Heart right ventricle (tissue), 16 donors: ENCODE data around the gene DENND4C. TPM values are rescaled to one million over a fixed set of nuclear protein-coding genes. Genes with fewer than 3 reads are reported as not detected.

ENCODE experiments used
- ATAC-seq, 8 donors: fragments of 200-7000 bp; cut with Tn5 transposase; one replicate each; pipeline ENCODE4 v1.9.1; 2020; ENCODE audit warnings: mild to moderate bottlenecking in 8 of 8, moderate library complexity in 8 of 8, moderate number of reproducible peaks in 1 of 8
- DNase-seq, 2 donors: peaks; one replicate each; pipeline ENCODE4 v3.0.0-alpha.2; 2020
- H3K27ac ChIP-seq, 10 donors: fragments of 200-600 bp; sonication (generic) in 2 of 10; one replicate each; pipeline versions ENCODE4 v1.5.0 to v1.8.0; 2020 to 2022; ENCODE audit warnings: mild to moderate bottlenecking in 3 of 10
- H3K27me3 ChIP-seq, 7 donors: fragments of 200-600 bp; one replicate each; pipeline ENCODE4 v1.8.0; 2021 to 2022; ENCODE audit warnings: mild to moderate bottlenecking in 2 of 7
- H3K36me3 ChIP-seq, 9 donors: fragments of 200-600 bp; sonication (generic) in 1 of 9; one replicate each; pipeline versions ENCODE4 v1.5.0 to v1.8.0; 2020 to 2022; ENCODE audit warnings: mild to moderate bottlenecking in 2 of 9
- H3K4me1 ChIP-seq, 9 donors: fragments of 200-600 bp; sonication (generic) in 1 of 9; one replicate each; pipeline versions ENCODE4 v1.5.0 to v1.8.0; 2020 to 2022; ENCODE audit warnings: mild to moderate bottlenecking in 4 of 9
- H3K4me3 ChIP-seq, 10 donors: fragments of 200-600 bp; sonication (generic) in 2 of 10; one replicate each; pipeline versions ENCODE4 v1.5.0 to v1.8.0; 2020 to 2022; ENCODE audit warnings: mild to moderate bottlenecking in 7 of 10, moderate library complexity in 2 of 10
- H3K9me3 ChIP-seq, 11 donors: fragments of 200-600 bp in 10 of 11; sonication (generic) in 2 of 11; one replicate each; pipeline versions ENCODE4 v1.5.0 to v1.8.0; 2013 to 2022; ENCODE audit warnings: mild to moderate bottlenecking in 2 of 11, control low read depth in 1 of 11, moderate library complexity in 1 of 11
- CTCF ChIP-seq, 9 donors: fragments of 200-600 bp; sonication (generic) in 2 of 9; IDR thresholded peaks; one replicate each; pipeline versions ENCODE4 v1.5.0 to v1.8.0; 2021 to 2022; ENCODE audit warnings: antibody characterized with exemption in 9 of 9, mild to moderate bottlenecking in 5 of 9, moderate library complexity in 1 of 9
- WGBS, 2 donors: extraction: QIAGEN DNeasy Blood & Tissue Kit; methylation state at CpG; one replicate each; pipeline ENCODE4 v1.1.7; 2013; ENCODE audit warnings: inconsistent platforms in 1 of 2; 5-methylcytosine and 5-hydroxymethylcytosine counted together
- intact Hi-C, 10 donors: fragments of 100-400 bp; cut with DNase I; formaldehyde crosslinking; loops; one replicate each; pipeline versions ENCODE4 v1.11.1 to v1.14.2; 2022
- polyA plus RNA-seq, 2 donors: library from polyadenylated mRNA; stranded (reverse); fragments of 200-250 nt; gene quantifications; one replicate each; pipeline ENCODE4 v1.2.3, GENCODE V29; 2013
- total RNA-seq, 10 donors: library from RNA; stranded (reverse); fragmentation: NEBNext Ultra II Directional in 3 of 10; extraction: Animal tissue kit (Norgen Biotek cat#: 25700) in 3 of 10; gene quantifications; one replicate each; pipeline versions ENCODE4 v1.2.1 to v1.2.4, GENCODE V29; 2021 to 2023
- donor health status: Arrhythmogenic right ventricular cardiomyopathy.
- donor health status: ischemic (EF 13 %, LVEDD 7.1; RV severe dilation, severe dysfunction).
- donor health status: healthy with polysubstance abuse.
- donor health status: DM: no; HTN: yes; CAD: no.
- donor health status: DM: no; HTN: no; CAD: no.
- donor health status: ischemic (EF 25% LVEDD 6.9; RV normal size, moderate dysfunction).
- donor health status: ischemic (EF 25% LVEDD 5.7; RV mildly dilated, moderate dysfunction).
- donor health status: healthy.
- donor health status: DM: yes; HTN: yes; CAD: no.
- donor health status: Ischemic cardiomyopathy.
- donor health status: ischemic (EF 35%, LVEDD 5.7; RV mildly dilated, moderate dysfunction).
- donor health status: nonischemic (EF 11% LVEDD 7.7; RV severe dilation, severe dysfunction).
- donor health status: DM: yes; HTN: yes; CAD: no.
- donor health status: PGD.
- donor health status: ischemic (EF 29% LVEDD 5.4; RV normal size, mild dysfunction).
- donor health status: nonischemic (EF 23%, LVEDD 6.1; RV moderate dilation, normal function).

The DENND4C gene
- total and polyA plus RNA-seq, 12 donors, result 5.4 to 28.3 (median 23.5) TPM

GRCh38 chr9:19408693-19409400 is 178.4 kb downstream of the DENND4C start, which contains the start of gene ACER2:
TSS of gene ACER2 (plus strand) at chr9:19409009. CDS start at chr9:19409085, 76 bp downstream.
- Histone ChIP-seq H3K4me3 (peak within 1 kb of the TSS; percentile 70 to 98 (median 92)), H3K27me3 (no peaks in the 10 kb centered on the region), H3K36me3 (peaks cover 0 to 11% (median 0%) of the 10 kb centered on the region in 9 donors), H3K4me1 (peaks cover 0 to 46% (median 22%) of the 10 kb centered on the region in 9 donors), H3K9me3 (peaks cover 0 to 2% (median 0%) of the 10 kb centered on the region in 11 donors), H3K27ac (peak within 1 kb of the TSS; percentile 82 to 96 (median 90))
- DNase-seq (peak; percentile 96 to 98), ATAC-seq (peak; percentile 97 to 100 (median 98))
- 0 to 1% methylated on average over 50 to 61 of the region's 61 CpGs for WGBS, 2 donors
- intact Hi-C loops, result loop anchor here in 4 of 10 donors (1.0 to 2.0 kb wide), 4 partner anchors 22 to 48 kb away; partner anchors contain the start of gene RPS6 (in 4 of the 4)
- peak in 4 of 9 donors; percentile 7 to 23 (median 20) for TF ChIP-seq CTCF (IDR thresholded peaks at IDR 0.05)

GRCh38 chr9:19409401-19410194 is 179.1 kb downstream of the DENND4C start:
- peak; percentile 47 to 73 for DNase-seq
- Histone ChIP-seq H3K9me3 (no peaks in the 10 kb centered on the region), H3K4me3 (peak overlapping the region; percentile 70 to 98 (median 92)), H3K27ac (peak overlapping the region; percentile 82 to 96 (median 90)), H3K4me1 (peaks cover 0 to 41% (median 22%) of the 10 kb centered on the region in 9 donors), H3K36me3 (peaks cover 0 to 15% (median 0%) of the 10 kb centered on the region in 9 donors), H3K27me3 (no peaks in the 10 kb centered on the region)
- WGBS, 2 donors, result 3 to 4% methylated on average over 17 of the region's 17 CpGs
- peak; percentile 16 to 64 (median 37) for ATAC-seq
- intact Hi-C loops, result loop anchor here in 3 of 10 donors (2.0 to 5.0 kb wide), 3 partner anchors 29 to 48 kb away; partner anchors contain the start of gene RPS6 (in 2 of the 3)
- peak in 1 of 9 donors; percentile 14 for TF ChIP-seq CTCF (IDR thresholded peaks at IDR 0.05)

- Histone ChIP-seq H3K36me3 (peaks cover 0 to 15% (median 0%) of the 10 kb centered on the region in 9 donors), H3K4me1 (peaks cover 0 to 36% (median 22%) of the 10 kb centered on the region in 9 donors), H3K27ac (peak overlapping the region in 9 of 10 donors; percentile 82 to 96 (median 89)), H3K4me3 (peak overlapping the region in 8 of 10 donors; percentile 70 to 98 (median 92)), H3K27me3 (no peaks in the 10 kb centered on the region), H3K9me3 (no peaks in the 10 kb centered on the region)
- DNase-seq (no peak), ATAC-seq (no peak)
- TF ChIP-seq CTCF (IDR thresholded peaks at IDR 0.05), result no peak
- intact Hi-C loops, result loop anchor here in 1 of 10 donors (5.0 kb wide), 1 partner anchor 47 kb away; no protein-coding TSS in a partner anchor
- 98 to 100% methylated on average over 2 of the region's 2 CpGs for WGBS, 2 donors
These were observed 179.7 kb downstream of the DENND4C start for GRCh38 chr9:19410195-19410503.

GRCh38 chr9:19410594-19410993 is 180.1 kb downstream of the DENND4C start:
- no peak for ATAC-seq
- no peak for TF ChIP-seq CTCF (IDR thresholded peaks at IDR 0.05)
- H3K4me1 ChIP-seq, result peaks cover 0 to 36% (median 22%) of the 10 kb centered on the region in 9 donors
- DNase-seq, result no peak
- H3K4me3 ChIP-seq, result peak overlapping the region in 4 of 10 donors; percentile 70 to 98 (median 93)
- H3K27ac ChIP-seq, result peak overlapping the region in 2 of 10 donors; percentile 82 to 88
- no peaks in the 10 kb centered on the region for H3K9me3 ChIP-seq
- 97 to 100% methylated on average over 2 of the region's 2 CpGs for WGBS, 2 donors
- H3K27me3 ChIP-seq, result no peaks in the 10 kb centered on the region
- peaks cover 0 to 15% (median 0%) of the 10 kb centered on the region in 9 donors for H3K36me3 ChIP-seq
- intact Hi-C loops, result loop anchor here in 1 of 10 donors (5.0 kb wide), 1 partner anchor 47 kb away; no protein-coding TSS in a partner anchor
